T follicular helper cell (primary cell): Measurements from ENCODE around the gene GRK5.

Experiments
- DNase-seq: peaks from one replicate; pipeline ENCODE4 v3.0.0-alpha.2; 2020; ENCODE audit warnings: low read depth

Gene GRK5

DNA sequence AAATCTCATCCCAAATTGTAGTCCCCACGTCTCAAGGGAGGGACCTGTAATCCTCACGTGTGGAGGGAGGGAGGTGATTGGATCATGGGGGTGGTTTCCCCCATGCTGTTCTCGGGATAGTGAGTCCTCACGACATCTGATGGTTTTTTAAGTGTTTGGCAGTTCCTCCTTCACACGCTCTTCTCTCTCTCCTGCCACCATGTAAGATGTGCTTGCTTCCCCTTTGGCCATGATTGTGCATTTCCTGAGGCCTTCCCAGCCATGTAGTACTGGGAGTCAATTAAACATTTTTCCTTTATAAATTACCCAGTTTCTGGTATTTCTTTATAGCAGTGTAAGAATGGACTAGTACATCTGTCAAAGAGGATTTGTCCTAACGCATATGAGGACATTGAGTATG lies 275.6 kb downstream of the GRK5 start:
- no peak for DNase-seq

DNA sequence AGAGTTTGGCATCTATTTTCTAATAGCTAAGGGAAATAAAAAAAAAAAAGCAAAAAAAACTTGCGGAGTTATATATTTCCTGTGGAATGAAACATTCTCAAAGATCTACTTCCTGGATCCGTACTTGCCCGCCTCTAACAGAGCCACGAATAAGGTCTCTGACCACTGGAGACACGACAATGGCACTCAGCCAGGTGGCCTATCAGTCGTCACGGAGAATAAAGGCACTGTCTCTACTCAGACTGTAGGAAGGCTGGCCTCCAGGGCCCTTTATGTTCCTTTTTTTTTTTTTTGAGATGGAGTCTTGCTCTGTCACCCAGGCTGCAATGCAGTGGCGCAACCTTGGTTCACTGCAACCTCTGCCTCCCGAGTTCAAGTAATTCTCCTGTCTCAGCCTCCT lies 276.5 kb downstream of the GRK5 start:
- DNase-seq, result no peak

DNA sequence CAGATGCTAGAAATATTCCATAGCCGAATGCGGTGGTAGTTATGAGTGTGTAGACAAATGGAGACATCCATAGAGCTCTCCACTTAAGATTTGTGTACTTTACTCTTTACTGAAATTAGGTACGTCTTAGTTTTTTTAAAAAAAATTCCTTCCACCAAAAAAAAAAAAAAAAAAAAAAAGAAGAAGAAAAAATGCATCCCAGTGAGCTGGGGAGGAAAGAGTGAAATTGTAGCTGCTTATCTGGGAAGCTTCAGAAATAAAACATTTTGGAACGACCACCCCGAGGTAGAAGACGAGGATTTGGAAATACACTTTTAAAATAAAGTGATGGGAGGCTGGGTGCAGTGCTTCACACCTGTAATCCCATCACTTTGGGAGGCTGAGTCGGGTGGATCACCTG lies 281.3 kb downstream of the GRK5 start:
- no peak for DNase-seq

DNA sequence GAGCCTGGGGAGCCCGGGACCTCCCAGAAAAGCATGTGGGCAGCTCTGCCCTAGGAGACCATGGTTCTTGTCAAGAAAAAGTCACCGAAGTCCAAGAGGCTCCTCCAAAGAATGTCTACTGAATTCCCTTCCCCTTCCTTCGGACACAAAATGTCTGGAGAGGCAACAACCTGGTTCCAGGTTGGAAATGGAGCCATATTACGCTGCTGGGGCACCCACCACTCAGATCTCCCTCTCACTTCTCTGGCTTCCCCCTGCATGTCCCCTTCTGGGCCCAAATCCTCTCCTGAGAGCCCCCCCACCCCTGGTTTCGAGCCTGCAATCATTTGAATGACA lies 282.6 kb downstream of the GRK5 start:
- DNase-seq, result no peak

DNA sequence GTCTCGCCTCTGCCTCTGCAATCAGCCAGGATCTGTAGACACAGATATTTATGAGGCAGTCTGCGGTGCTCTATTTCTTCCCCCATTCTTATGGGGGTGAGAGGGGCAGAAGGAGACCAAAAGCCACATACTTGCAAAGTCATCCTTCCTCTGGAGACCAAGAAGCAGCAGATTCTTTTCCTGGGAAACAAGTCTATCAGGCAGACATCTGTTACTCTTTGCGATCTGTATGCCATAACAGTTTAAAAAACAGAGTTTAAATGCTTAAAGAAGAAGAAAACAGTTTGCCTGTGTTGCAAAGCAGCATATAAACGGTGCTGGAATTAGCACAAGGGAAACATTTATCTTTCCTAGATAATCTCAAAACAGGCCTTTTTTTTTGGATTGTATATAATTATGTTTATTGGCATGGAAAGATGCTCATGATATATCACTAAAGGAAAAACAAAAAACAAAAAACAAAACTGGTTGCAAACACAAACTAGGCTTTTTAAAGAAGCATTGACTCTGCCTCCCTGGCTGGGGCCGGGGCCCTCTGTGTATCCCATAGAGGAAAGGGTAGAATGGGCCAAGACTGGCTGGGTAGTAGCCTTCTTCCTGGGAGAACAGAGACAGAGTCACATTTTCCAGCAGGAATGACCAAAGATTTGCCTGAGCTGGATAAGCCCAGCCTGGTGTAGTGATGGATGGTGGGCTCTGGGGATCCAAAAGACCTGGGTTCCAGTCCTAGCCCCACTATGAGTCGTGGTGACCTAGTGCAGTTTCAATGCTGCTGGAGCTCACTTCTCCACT lies 284.8 kb downstream of the GRK5 start:
- DNase-seq, result no peak

DNA sequence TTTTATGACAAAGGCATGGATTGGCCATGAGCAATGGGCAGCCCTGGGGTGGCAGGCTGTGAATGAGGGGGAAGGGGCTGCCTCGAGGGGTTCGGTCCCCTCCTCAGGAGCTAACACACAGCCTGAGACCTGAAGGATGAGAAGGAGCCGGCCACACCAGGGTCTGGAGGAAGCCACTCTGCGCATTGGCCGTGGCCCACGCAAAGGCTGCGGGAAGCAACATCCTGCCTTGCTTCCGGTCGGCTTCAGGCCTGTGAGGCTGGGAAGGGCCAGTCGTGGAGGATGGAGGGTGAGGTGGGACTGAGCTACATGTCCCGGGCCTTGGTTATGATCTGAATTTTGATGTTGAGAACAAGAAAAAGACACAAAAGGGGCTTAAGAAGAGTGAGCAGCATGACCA lies 285.8 kb downstream of the GRK5 start:
- no peak for DNase-seq

DNA sequence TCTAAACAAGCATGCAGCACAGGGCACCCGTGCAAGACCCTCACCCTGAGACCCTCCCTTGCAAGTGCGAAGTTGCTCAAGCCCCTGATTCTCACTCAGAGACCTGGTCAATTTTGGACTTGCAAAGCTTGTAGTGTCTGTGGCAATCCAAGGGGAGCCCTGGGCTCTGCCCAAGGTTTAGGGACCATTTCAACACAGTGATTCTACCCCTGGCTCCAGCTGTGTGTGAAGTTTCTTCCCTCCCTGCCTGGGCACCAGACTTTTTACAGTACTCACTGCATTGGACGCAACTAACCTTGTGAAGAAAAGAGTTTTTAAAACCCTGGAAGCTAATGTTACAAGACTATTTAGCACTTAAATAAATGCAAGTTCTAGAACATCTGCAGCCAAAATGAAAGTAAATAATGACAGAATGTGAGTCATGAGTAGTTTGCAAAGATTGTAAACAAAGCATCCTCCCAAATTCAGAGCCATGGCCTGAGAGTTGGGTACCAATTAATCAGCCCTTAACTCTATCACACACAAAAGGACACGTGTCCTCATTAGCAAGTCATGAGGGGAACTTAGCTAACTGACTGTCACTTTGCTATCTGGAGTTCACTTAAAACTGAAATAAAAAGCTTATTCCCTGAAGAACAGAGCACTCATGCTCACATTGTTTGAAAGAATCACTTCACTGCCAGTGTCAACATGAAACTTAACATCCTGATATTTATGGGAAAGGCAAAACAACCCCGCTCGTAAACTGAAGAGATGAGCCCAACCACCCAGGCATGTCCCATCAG lies 287.1 kb downstream of the GRK5 start:
- no peak for DNase-seq

DNA sequence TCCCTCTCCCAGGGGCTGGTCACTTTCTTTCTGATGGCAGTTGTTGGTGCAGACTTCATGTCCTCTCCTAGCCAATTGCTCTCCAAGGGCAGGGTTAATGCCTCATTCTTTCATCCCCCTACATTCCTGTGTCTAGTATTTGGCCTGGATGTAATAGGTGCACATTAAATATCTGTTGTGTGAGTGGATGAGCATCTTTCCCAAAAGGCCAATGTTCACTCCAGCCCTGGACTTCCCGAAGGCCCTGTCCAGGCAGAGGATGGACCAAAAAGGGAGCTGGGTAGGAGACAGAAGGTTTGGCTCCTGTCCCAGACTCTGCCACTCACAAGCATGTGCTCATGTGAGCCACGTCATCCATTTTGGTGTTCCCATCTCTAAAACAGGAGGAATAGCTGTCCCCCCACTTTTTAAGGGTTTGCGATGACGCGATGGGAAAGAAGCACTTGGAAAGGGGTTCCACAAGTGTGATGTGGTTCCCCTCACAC lies 287.7 kb downstream of the GRK5 start:
- DNase-seq, result no peak

DNA sequence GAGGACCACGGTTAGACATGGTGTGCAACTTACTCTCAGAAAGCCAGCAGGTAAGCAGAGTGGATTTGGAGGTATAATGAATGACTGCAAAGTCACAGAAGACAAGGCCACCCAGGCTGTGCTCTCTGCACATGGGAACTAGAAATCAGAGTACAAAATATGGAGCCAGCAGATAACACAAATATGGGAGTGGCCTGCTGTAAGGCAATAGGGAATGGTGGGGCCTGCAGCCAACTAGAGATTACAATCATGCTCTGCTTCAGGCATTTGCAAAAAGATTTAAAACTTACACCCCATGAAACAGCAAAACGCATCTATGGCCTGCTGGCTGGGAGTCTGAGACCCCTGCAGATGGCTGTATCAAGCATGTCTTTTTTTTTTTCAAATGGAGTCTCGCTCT lies 288.2 kb downstream of the GRK5 start:
- no peak for DNase-seq

DNA sequence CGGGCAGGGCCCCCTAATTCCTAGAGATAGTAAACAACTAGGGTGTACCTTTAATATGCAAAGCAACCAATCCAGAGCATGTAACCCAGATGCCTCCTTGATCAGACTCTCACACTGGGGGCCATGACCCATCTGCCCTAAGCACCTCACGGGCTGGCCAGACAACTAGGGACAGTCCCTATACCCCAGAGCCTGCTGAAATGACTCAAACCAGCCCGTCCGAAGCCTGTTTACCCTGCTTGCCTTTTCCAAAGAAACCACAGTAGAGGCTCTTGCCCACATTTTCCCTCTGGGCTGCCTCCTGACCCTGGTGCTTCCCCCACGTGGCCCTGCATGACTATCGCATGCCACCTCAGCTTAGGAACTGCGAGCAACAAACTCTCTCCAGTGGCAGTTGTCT lies 288.9 kb downstream of the GRK5 start:
- no peak for DNase-seq

DNA sequence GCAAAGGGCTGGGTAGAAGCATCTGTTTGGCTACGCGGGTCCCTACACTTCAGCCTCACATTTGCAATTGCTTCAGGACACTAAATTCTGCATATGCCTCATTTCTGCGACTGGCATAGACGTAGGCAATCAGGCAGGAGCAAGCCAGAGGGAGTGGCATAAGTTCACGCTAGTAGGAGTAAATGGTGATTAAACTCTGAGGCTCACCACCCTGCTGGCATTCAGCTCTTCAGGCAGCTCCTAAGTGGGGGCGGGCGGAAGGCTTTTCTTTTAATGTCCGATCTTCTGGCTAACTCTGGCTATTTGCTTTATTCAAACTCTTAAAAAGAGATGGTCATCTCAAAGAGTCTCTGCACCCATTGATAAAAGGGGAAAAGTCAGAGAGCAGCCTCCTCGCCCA lies 289.9 kb downstream of the GRK5 start:
- DNase-seq, result no peak

DNA sequence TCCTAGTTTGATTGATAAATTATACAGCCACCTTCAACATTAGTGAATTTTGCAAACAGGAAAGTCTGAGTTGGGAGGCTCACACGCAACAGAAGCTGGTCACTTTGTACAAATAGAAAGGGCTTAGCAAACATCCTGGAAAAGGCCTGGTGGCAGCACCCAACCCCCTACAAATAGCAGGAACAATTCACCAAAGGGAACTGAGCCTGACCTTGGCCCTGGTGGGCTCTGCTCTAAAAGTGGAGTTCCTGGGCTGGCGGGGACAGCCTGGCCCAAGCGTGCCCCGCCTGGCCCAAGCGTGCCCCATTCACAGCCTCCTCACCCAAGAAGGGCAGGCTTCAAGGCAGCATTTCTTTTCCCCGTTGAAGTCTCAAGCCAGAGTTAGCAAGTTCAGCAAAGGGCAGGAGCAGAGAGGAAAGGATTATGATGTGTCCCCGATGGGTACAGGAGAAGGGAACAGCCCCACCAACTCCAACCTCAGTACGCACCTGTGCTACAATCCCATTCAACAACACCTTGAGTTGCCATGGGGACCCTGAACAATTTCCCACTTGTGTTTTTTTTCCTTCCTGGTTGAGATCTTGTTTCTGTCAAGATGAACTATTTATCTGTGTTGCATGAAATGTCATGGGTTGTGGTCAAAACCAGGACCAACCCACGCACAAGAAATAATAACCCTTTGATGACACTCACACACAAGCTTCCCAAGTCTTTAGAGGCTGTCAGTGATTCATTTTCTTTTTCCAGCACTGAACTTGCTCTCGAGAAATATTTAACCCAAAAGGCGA lies 291.7 kb downstream of the GRK5 start:
- no peak for DNase-seq

DNA sequence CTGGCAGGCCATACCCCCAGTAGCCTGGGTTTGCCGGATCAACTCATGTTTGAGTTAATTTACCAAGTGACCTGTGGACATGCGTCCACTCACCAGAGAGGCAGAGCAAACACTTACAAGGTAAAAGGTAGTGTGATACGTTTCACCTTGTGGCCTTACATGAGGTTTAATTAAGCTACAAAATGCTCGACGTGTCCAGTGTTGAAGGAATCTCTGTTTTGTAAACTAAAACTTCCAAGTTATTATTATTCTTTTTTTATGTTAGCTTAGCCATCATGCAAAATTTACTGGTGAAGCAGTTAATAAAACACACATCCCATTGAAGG lies 292.3 kb downstream of the GRK5 start:
- DNase-seq, result no peak

DNA sequence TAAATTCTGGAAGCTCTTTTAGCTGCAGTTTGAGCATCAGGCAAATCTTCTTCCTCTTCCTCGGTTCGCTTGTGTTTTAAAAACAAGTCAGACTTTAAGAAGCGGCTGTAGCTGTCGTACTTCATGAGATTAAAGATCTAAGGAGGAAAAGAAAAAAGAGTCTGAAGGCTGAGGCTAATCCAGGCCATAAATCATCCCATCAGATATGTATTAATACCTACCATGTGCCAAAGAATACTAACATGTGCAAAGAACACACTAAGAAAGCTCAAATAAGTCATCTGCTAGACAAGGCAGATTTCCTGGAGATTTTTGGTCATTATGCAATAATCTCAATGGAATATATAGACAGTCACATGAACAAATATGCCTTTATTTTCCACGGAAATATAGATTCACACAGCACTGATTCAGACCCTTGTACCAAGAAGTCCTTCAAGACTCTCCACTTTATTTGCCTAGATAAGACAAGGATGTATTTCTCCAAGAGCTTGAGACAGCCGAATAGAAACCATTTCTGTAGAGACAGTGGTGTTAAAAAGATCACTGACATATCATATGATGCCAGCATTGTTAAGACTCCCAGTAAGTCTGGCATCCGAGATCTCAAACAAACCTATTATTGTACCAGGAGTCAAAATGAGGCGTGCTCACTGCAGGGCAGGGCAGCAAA lies 292.9 kb downstream of the GRK5 start:
- no peak for DNase-seq

DNA sequence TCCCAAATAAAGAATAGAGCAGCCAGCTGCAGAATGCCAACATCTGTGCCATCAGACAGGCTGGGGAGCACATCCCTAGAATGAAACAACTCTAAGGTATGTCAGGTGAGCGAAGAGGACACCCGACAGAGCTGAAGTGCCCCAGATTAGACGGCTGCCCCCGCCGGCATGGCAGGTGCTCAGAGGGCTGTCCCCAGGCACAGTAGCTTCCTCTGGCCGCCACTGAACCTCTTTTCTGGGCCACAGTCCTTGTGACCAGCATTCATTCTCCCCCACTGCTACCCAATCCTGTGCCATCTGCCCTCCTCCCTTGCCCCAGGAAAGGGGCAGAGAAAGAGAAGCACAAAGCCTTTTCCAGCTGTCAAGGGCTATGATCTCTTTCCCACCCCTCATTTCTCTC lies 293.4 kb downstream of the GRK5 start:
- DNase-seq, result no peak

DNA sequence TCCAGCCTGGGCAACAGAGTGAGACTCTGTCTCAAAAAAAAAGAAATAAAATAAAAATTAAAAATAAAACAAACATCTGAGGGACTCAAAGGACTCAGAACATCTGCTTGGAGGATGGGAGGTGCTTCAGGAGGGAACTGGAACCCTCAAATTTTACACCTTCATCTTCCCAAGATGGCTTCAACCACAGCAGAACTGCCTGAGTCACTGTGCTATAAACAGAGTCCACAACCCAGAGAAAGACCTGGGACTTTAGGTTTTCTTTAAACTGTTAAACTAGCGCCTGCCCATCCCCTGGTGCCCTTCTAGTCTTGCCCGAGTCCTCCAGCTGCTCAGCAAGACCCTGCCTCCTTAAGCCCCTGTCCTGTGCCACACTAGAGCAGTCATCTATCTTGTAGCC lies 294.3 kb downstream of the GRK5 start:
- no peak for DNase-seq

DNA sequence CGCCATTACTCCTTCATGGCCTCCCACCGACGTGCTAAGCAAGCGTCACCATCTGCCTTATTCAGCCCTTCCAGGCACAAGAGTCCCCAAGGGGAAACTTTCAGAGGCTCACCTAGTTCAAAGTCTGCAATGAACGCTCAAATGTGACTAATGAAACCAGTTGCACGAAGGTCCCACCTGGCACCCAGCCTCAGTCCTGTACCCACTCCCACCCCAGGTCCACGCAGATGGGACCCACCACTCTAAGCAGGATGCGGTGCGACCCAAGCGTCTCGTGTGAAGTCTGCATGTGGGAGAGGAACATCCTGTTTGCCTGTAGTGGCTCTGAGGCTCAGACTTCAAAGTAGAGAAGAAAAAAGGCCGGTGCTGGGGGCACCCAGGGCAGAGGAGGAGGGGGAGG lies 294.8 kb downstream of the GRK5 start:
- peak; percentile 73 for DNase-seq

DNA sequence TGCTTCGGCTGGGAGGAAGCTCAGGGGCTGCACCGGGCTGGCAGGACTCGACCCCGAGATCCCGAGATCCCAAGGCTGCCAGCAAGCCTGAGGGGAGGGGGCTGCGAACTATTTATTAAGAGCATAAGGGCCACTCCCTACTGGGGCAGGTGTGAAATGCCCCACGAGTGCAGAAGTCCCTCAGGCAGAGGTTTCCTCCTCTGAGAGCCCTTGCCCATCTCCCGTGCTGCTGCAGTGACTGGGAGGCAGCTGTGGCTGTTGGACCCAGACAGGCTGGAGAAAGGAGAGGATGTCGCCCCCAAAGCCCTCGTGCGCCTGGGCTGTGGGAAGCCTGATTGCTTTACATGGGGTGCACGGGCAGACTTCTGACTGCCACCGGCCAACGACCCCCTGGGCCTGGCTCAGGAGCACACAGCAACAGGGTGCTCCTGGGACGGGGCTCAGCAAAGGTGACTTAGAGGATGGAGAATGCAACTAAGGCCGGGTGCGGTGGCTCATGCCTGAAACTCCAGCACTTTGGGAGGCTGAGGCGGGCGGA lies 295.3 kb downstream of the GRK5 start:
- DNase-seq, result no peak

DNA sequence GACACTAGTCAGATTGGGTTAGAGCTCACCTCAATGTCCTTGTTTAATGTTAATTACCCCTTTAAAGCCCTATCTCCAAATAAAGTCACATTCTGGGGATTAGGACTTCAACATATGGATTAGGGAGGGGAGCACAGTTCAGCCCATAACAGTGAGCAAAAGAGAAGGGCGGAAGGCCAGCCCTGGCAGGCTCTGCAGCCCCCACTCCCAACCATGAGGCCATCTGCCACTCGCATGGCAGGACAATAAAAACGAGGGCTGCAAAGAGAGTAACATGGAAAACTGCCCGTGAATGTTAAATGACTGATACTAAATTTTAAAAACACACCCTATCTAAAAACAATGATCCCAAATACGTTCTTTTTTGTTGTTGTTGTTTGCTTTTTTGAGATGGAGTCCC lies 296.4 kb downstream of the GRK5 start:
- DNase-seq, result no peak

DNA sequence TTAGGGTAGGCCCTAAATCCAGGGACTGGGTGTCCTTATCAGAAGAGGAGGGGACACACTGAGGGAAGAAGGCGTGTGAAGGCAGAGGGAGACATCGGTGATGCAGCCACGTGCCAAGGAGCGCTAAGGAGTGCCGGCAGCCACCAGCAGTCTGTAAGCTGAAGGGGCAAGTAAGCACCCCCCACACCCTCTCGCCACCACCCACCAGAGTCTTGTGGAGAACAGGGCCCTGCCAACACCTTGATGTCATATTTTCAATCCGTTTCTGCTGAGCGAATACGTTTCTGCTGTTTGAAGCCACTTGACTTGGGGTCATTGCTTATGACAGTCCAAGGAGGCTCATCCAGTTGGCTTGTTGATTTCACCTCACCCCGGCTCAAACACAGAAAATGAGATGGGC lies 297.3 kb downstream of the GRK5 start:
- no peak for DNase-seq

DNA sequence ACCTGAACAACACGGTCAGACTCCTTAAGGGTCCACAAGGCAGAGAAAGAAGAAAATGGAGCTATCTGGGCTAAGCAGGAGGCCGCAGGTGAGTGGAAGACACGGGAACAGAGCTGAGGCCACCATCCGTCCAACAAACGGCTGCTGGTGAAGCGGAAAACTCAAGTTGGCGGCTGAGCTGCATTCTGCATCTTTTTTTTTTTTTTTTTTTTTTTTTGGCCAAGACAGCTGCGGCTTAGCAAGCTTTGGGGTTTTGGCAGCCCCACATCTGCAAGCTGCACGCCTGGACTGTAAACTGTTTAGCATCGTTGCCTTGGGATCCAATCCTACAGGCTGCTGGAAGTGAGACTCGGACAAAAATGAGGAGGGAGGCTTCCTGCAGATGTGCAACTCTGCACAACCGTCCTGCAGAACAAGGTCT lies 297.8 kb downstream of the GRK5 start:
- no peak for DNase-seq
